Psoas muscle (tissue), 8 donors: Measurements from ENCODE around the gene KCNAB1. TPM values are rescaled to one million over a fixed set of nuclear protein-coding genes. Genes with fewer than 3 reads are reported as not detected.
"Not testable (repeated sequence)": the region's sequence is repeated elsewhere in the genome, so short reads cannot be mapped to it uniquely, and the experiment has no call there.

Experiments used
- ATAC-seq, 4 donors: fragments of 200-7000 bp; cut with Tn5 transposase; one replicate each; pipeline ENCODE4 v1.9.1; 2020; ENCODE audit warnings: moderate library complexity in 3 of 4, mild to moderate bottlenecking in 2 of 4
- DNase-seq, 2 donors: peaks; one replicate each; pipeline ENCODE4 v3.0.0-alpha.2; 2020
- H3K27ac ChIP-seq: fragments of 200-600 bp; one replicate; pipeline ENCODE4 v1.8.0; 2022
- H3K27me3 ChIP-seq, 3 donors: fragments of 200-600 bp in 1 of 3; one replicate each; pipeline versions ENCODE4 v1.6.1 to v1.8.0; 2013 to 2022; ENCODE audit warnings: low read length in 2 of 3, mild to moderate bottlenecking in 2 of 3, moderate library complexity in 1 of 3; ENCODE audit not compliant: insufficient read depth in 3 of 3
- H3K36me3 ChIP-seq, 2 donors: fragments of 200-600 bp in 1 of 2; one replicate each; pipeline versions ENCODE4 v1.6.1 to v1.8.0; 2013 to 2022; ENCODE audit warnings: low read depth in 1 of 2, mild to moderate bottlenecking in 1 of 2, moderate library complexity in 1 of 2; ENCODE audit not compliant: insufficient read depth in 1 of 2
- H3K4me1 ChIP-seq: fragments of 200-600 bp; one replicate; pipeline ENCODE4 v1.8.0; 2022
- H3K4me3 ChIP-seq: fragments of 200-600 bp; one replicate; pipeline ENCODE4 v1.8.0; 2022; ENCODE audit warnings: mild to moderate bottlenecking
- H3K9me3 ChIP-seq: fragments of 200-600 bp; one replicate; pipeline ENCODE4 v1.8.0; 2022
- WGBS, 3 donors: extraction: QIAGEN DNeasy Blood & Tissue Kit; methylation state at CpG; one replicate each; pipeline versions ENCODE4 v1.1.6 to v1.1.7; 2013; 5-methylcytosine and 5-hydroxymethylcytosine counted together
- intact Hi-C, 2 donors: fragments of 100-400 bp; cut with DNase I; formaldehyde crosslinking; loops; one replicate each; pipeline versions ENCODE4 v1.11.0 to v1.14.2; 2022
- long read RNA-seq, 2 donors: library from polyadenylated mRNA; unstranded; transcript quantifications; one replicate each; pipeline ENCODE4 v2.0.0, GENCODE V29; 2021
- polyA plus RNA-seq, 3 donors: library from polyadenylated mRNA; stranded (reverse); fragments of 200-250 nt; gene quantifications; one replicate each; pipeline ENCODE4 v1.2.3, GENCODE V29; 2013
- total RNA-seq, 4 donors: library from RNA; stranded (reverse); fragmentation: NEBNext Ultra II Directional in 2 of 4; extraction: Animal tissue kit (Norgen Biotek cat#: 25700) in 2 of 4; gene quantifications; one replicate each; pipeline versions ENCODE4 v1.2.1 to v1.2.4, GENCODE V29; 2021 to 2023
- TF ChIP-seq, protein P1 (sequence below): fragments of 200-600 bp; IDR thresholded peaks from one replicate; pipeline ENCODE4 v1.8.0; 2022; ENCODE audit warnings: antibody characterized with exemption
- donor health status: healthy with polysubstance abuse.
- donor health status: DM: no; HTN: no; CAD: no; lungs with moderate emphysema.
- donor health status: Bipolar disorder and iron deficiency.
- donor health status: healthy.
- donor health status: DM: yes; HTN: yes; CAD: no.
- donor health status: DM: no; HTN: no; CAD: no.
- donor health status: DM: no; HTN: no; CAD: no.
- donor health status: DM: yes; HTN: yes; CAD: no.

KCNAB1 gene
- total RNA-seq (1 to 10 TPM in 2 of 4 donors, under 1 TPM in 2; 0.74 to 3.1 (median 1.0) TPM), polyA plus RNA-seq (1 to 10 TPM in 1 of 3 donors, under 1 TPM in 2; 0.66 to 1.1 (median 0.91) TPM)
- long read RNA-seq, donor 1, partial matches to known transcripts = 1 of 2 reads
- long read RNA-seq, donor 1, other reads (novel, unspliced or antisense) = 1 of 2 reads
- long read RNA-seq, donor 2, full-length matches to known transcripts = 1 of 22 reads
- long read RNA-seq, donor 2, partial matches to known transcripts = 0 of 22 reads
- long read RNA-seq, donor 2, other reads (novel, unspliced or antisense) = 21 of 22 reads

DNA sequence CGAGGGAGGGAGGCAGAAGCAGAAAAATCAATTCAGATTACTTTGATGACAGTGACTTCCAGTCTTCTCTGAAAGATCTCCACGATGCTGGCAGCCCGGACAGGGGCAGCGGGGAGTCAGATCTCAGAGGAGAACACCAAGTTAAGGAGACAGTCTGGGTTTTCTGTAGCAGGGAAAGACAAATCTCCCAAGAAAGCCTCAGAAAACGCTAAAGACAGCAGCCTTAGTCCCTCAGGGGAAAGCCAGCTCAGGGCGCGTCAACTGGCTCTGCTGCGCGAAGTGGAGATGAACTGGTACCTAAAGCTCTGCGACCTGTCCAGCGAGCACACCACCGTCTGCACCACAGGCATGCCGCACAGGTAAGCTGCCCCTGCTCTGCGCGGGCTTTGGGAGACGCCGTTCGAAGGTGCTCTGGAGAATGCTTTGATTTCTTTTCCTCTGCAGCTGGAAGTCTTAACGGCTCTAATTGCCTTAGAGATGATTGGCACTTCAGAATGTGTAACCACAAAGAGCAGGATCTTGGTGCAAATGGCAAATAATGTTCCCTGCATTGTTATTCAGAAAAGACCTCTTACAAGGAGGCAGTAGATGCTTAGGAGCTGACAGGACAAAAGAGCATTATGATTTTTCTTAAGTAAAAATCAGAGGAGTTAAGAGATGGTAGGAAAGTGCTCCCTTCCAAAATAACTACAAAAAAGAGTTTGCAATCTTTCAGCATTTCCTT lies at the start of gene KCNAB1:
TSS of gene KCNAB1 (plus strand) at position 51 of the 724 bp plus-strand sequence.
- H3K36me3 ChIP-seq = no peaks in the 10 kb centered on the region
- no peaks in the 10 kb centered on the region for H3K4me1 ChIP-seq
- H3K4me3 ChIP-seq = peak within 1 kb of the TSS; percentile 12
- H3K27me3 ChIP-seq = no peaks in the 10 kb centered on the region
- no peaks in the 10 kb centered on the region for H3K9me3 ChIP-seq
- WGBS, 3 donors = 44 to 46% (median 45%) methylated on average over 19 of the region's 19 CpGs
- H3K27ac ChIP-seq = no peak within 1 kb of the TSS
- intact Hi-C loops = no loop called here
- no peak for DNase-seq
- no peak for ATAC-seq
- TF ChIP-seq, protein P1, sequence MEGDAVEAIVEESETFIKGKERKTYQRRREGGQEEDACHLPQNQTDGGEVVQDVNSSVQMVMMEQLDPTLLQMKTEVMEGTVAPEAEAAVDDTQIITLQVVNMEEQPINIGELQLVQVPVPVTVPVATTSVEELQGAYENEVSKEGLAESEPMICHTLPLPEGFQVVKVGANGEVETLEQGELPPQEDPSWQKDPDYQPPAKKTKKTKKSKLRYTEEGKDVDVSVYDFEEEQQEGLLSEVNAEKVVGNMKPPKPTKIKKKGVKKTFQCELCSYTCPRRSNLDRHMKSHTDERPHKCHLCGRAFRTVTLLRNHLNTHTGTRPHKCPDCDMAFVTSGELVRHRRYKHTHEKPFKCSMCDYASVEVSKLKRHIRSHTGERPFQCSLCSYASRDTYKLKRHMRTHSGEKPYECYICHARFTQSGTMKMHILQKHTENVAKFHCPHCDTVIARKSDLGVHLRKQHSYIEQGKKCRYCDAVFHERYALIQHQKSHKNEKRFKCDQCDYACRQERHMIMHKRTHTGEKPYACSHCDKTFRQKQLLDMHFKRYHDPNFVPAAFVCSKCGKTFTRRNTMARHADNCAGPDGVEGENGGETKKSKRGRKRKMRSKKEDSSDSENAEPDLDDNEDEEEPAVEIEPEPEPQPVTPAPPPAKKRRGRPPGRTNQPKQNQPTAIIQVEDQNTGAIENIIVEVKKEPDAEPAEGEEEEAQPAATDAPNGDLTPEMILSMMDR = no peak

DNA sequence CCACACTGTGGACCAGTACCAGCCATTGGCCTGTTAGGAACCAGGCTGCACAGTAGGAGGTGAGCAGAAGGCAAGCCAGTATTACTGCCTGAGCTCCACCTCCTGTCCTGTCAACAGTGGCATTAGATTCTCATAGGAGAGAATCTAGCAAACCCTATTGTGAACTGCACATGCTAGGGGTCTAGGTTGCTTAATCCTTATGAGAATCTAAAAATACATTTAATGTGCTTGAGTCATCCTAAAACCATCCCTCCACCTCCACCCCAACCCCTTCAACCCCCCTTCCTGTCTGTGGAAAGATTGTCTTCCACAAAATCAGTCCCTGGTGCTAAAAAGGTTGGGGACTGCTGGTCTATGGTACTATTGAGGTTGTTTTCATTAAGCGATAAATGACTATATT lies 49.3 kb upstream of the KCNAB1 start:
- WGBS, 3 donors = 97 to 100% (median 100%) methylated on average over 1 of the region's 1 CpG
- intact Hi-C loops = no loop called here
- Histone ChIP-seq H3K27me3 (no peaks in the 10 kb centered on the region), H3K36me3 (no peaks in the 10 kb centered on the region), H3K27ac (no peak overlapping the region), H3K4me1 (no peaks in the 10 kb centered on the region), H3K9me3 (no peaks in the 10 kb centered on the region), H3K4me3 (no peak overlapping the region)
- TF ChIP-seq, protein P1 = no peak
- DNase-seq = no peak
- no peak for ATAC-seq

DNA sequence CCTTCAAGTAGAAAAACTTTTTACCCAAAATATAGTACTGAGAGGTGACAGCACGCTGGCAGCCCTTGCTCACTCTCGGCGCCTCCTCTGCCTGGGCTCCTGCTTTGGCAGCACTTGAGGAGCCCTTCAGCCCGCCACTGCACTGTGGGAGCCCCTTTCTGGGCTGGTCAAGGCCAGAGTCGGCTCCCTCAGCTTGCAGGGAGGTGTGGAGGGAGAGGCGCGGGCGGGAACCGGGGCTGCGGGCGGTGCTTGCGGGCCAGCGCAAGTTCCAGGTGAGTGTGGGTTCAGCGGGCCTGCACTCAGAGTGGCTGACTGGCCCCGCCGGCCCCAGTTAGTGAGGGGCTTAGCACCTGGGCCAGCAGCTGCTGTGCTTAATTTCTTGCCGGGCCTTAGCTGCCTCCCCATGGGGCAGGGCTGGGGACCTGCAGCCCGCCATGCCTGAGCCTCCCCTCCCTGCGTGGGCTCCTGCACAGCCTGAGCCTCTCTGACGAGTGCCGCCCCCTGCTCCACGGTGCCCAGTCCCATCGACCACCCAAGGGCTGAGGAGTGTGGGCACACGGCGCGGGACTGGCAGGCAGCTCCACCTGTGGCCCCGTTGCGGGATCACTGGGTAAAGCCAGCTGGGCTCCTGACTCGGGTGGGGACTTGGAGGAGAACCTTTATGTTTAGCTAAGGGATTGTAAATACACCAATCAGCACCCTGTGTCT lies 47.3 kb upstream of the KCNAB1 start:
- H3K27ac ChIP-seq, ATAC-seq, H3K36me3 ChIP-seq, DNase-seq, H3K4me3 ChIP-seq, H3K4me1 ChIP-seq, intact Hi-C loops, H3K27me3 ChIP-seq, H3K9me3 ChIP-seq: not testable (repeated sequence)
- WGBS, 3 donors = 94 to 96% (median 95%) methylated on average over 27 to 29 of the region's 29 CpGs

DNA sequence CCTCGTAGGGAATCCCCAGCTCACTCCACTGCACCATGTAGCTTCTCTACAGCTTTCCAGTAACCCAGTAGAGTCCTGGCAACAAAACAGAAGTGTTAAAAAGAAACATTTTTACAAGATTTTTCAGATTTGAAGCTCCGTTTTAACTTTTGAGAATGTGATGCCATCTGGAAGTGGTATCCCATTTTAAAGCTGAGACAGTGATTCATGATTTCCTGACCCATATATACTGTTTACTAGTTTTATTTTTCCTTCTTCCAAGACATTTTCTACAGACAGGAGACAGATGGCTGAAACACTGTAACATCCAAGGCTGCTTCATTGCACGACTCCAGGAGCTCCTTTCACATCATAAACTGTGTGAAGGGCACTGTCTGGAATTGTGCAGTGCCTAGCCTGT lies 30.3 kb upstream of the KCNAB1 start:
- Histone ChIP-seq H3K4me1 (no peaks in the 10 kb centered on the region), H3K27me3 (no peaks in the 10 kb centered on the region), H3K9me3 (no peaks in the 10 kb centered on the region), H3K36me3 (no peaks in the 10 kb centered on the region), H3K4me3 (no peak overlapping the region), H3K27ac (no peak overlapping the region)
- DNase-seq (no peak), ATAC-seq (no peak)
- TF ChIP-seq, protein P1 = no peak
- intact Hi-C loops = no loop called here
- WGBS, 3 donors = 40 to 61% (median 53%) methylated on average over 3 of the region's 3 CpGs

DNA sequence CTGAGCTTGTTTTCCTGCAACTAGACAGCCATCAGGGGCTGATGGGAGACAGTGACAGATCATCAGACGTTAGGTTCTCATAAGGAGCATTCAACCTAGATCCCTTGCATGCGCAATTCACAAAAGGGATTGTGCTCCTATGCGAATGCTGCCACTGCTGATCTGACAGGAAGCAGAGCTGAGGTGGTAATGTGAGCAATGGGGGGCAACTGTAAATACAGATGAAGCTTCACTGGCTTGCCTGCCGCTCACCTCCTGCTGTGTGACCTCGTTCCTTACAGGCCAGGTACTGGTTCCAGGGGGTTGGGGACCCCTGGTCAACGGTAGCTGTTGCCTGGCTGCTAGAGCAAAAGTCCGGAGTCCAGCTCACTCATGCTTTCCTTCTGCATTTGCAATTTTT lies 26.4 kb upstream of the KCNAB1 start:
- intact Hi-C loops = no loop called here
- no peak for ATAC-seq

More for the DNA sequence above, 26.4 kb upstream of the KCNAB1 start:
- no peaks in the 10 kb centered on the region for H3K36me3 ChIP-seq
- no peaks in the 10 kb centered on the region for H3K4me1 ChIP-seq
- no peak overlapping the region for H3K27ac ChIP-seq
- no peak for DNase-seq
- no peak overlapping the region for H3K4me3 ChIP-seq
- TF ChIP-seq, protein P1 = no peak
- no peaks in the 10 kb centered on the region for H3K9me3 ChIP-seq
- H3K27me3 ChIP-seq = no peaks in the 10 kb centered on the region
- WGBS, 3 donors = 44 to 51% (median 50%) methylated on average over 7 of the region's 7 CpGs
